HCT116 (cell line): Measurements from ENCODE around the gene PSAP. TPM values are rescaled to one million over a fixed set of nuclear protein-coding genes. Genes with fewer than 3 reads are reported as not detected.

Experiments
- ATAC-seq: fragments of 200-7000 bp; cut with Tn5 transposase; 2 replicates; pipeline ENCODE4 v1.9.1; 2020; ENCODE audit warnings: mild to moderate bottlenecking, moderate library complexity
- BruUV-seq: library from RNA; stranded (reverse); fragments of 400-500 nt; replicated peaks from 2 replicates; lab custom pipeline; 2021; lab: Mats Ljungman, UMichigan
- CTCF ChIA-PET: fragments of 300-600 bp; sonication (Branson Sonifier 250); formaldehyde crosslinking; loops from one replicate; lab custom pipeline; 2021; ENCODE audit warnings: antibody characterized with exemption; lab: Charles Lee
- POLR2A ChIA-PET: fragments of 300-600, 350-600 bp; sonication (Branson Sonifier 250); formaldehyde crosslinking; loops from one replicate; lab custom pipeline; 2021; ENCODE audit warnings: antibody characterized with exemption; lab: Charles Lee
- RAD21 ChIA-PET, 2 experiments: fragments of 300-600 bp; sonication (Branson Sonifier 250); formaldehyde crosslinking; loops; one replicate each; lab custom pipeline; 2023; ENCODE audit warnings: low total read pairs in 2 of 2; ENCODE audit not compliant: uncharacterized antibody in 2 of 2, unreplicated experiment in 2 of 2, low non-redundant PET in 1 of 2; lab: Charles Lee
- DNase-seq: peaks from one replicate; pipeline ENCODE4 v3.0.0-alpha.2; 2010; ENCODE audit warnings: low read depth, low spot score
- H2AFZ ChIP-seq: fragments of 200-600 bp; shearing (Covaris generic), sonication (generic); 2 replicates; pipeline ENCODE4 v1.6.1; 2017; ENCODE audit warnings: low read depth, mixed run types, mixed read lengths, antibody characterized with exemption, low read length; ENCODE audit not compliant: poor library complexity, severe bottlenecking
- H3K27ac ChIP-seq: 2 replicates; pipeline ENCODE4 v1.5.1; 2012; ENCODE audit warnings: low read depth, low read length
- H3K27me3 ChIP-seq: fragments of 200-600 bp; sonication (generic); 2 replicates; pipeline ENCODE4 v1.6.1; 2016; ENCODE audit warnings: mixed run types, low read length, mixed read lengths; ENCODE audit not compliant: insufficient read depth
- H3K36me3 ChIP-seq, 2 experiments: fragments of 200-500 bp in 1 of 2; fragments of 200-600 bp in 1 of 2; sonication (Bioruptor generic) in 1 of 2; sonication (generic) in 1 of 2; 2 replicates each; pipeline versions ENCODE4 v1.5.1 to v1.6.1; 2014 to 2016; ENCODE audit warnings: low read length in 2 of 2, inconsistent platforms in 1 of 2, mixed read lengths in 1 of 2, mixed run types in 1 of 2; ENCODE audit not compliant: insufficient read depth in 2 of 2, control insufficient read depth in 1 of 2
- H3K4me1 ChIP-seq, 2 experiments: fragments of 200-600 bp in 1 of 2; sonication (generic) in 1 of 2; 2 replicates each; pipeline versions ENCODE4 v1.5.1 to v1.6.1; 2012 to 2017; ENCODE audit warnings: low read length in 2 of 2, inconsistent platforms in 1 of 2, mild to moderate bottlenecking in 1 of 2, mixed read lengths in 1 of 2, mixed run types in 1 of 2, moderate library complexity in 1 of 2; ENCODE audit not compliant: insufficient read depth in 2 of 2, control insufficient read depth in 1 of 2
- H3K4me2 ChIP-seq: fragments of 200-600 bp; sonication (generic); 2 replicates; pipeline ENCODE4 v1.6.1; 2017; ENCODE audit warnings: mixed run types, low read length, mixed read lengths
- H3K4me3 ChIP-seq, 2 experiments: fragments of 200-600 bp in 1 of 2; sonication (generic) in 1 of 2; replicated peaks in 1 of 2; 2 replicates each; pipeline ENCODE4 v1.5.1; 2011 to 2016; ENCODE audit warnings: low read length in 2 of 2, control low read depth in 1 of 2, low read depth in 1 of 2, mild to moderate bottlenecking in 1 of 2, mixed read lengths in 1 of 2, mixed run types in 1 of 2
- H3K79me2 ChIP-seq: fragments of 200-600 bp; sonication (generic); 2 replicates; pipeline ENCODE4 v1.6.1; 2017; ENCODE audit warnings: mild to moderate bottlenecking, mixed run types, low read length, moderate library complexity, mixed read lengths; ENCODE audit not compliant: insufficient read depth
- H3K9ac ChIP-seq: fragments of 200-600 bp; sonication (generic); 2 replicates; pipeline ENCODE4 v1.6.1; 2016; ENCODE audit warnings: low read length, mixed read lengths
- H3K9me2 ChIP-seq: fragments of 200-600 bp; sonication (generic), shearing (Covaris generic); 2 replicates; pipeline ENCODE4 v1.6.1; 2017; ENCODE audit warnings: mixed run types, mild to moderate bottlenecking, moderate library complexity; ENCODE audit not compliant: insufficient read depth
- H3K9me3 ChIP-seq, 2 experiments: fragments of 200-500 bp in 1 of 2; fragments of 200-600 bp in 1 of 2; sonication (Bioruptor generic) in 1 of 2; sonication (generic) in 1 of 2; 2 replicates each; pipeline ENCODE4 v1.6.1; 2014 to 2017; ENCODE audit warnings: low read length in 2 of 2, mixed read lengths in 2 of 2, inconsistent platforms in 1 of 2, low read depth in 1 of 2, mild to moderate bottlenecking in 1 of 2, mixed run types in 1 of 2, moderate library complexity in 1 of 2; ENCODE audit not compliant: control insufficient read depth in 1 of 2, insufficient read depth in 1 of 2
- H4K20me1 ChIP-seq: fragments of 200-600 bp; sonication (generic), shearing (Covaris generic); 2 replicates; pipeline ENCODE4 v1.6.1; 2017; ENCODE audit warnings: mixed run types, mild to moderate bottlenecking, moderate library complexity; ENCODE audit not compliant: insufficient read depth
- CEBPB ChIP-seq: IDR thresholded peaks from 2 replicates; pipeline ENCODE4 v1.6.1; 2012; ENCODE audit warnings: low read depth
- EGR1 ChIP-seq: IDR thresholded peaks from 2 replicates; pipeline ENCODE4 v1.6.1; 2012; ENCODE audit warnings: low read depth
- EZH2 ChIP-seq: fragments of 200-600 bp; sonication (generic); IDR thresholded peaks from 2 replicates; pipeline ENCODE4 v1.6.1; 2017; ENCODE audit warnings: antibody characterized with exemption, mixed run types
- EZH2phosphoT487 ChIP-seq: fragments of 200-600 bp; IDR thresholded peaks from 2 replicates; pipeline ENCODE4 v1.6.1; 2018; ENCODE audit warnings: antibody characterized with exemption, borderline replicate concordance
- FOSL1 ChIP-seq: IDR thresholded peaks from 2 replicates; pipeline ENCODE4 v1.6.1; 2012; ENCODE audit warnings: low read depth
- MAX ChIP-seq: IDR thresholded peaks from 2 replicates; pipeline ENCODE4 v1.6.1; 2012
- POLR2A ChIP-seq: IDR thresholded peaks from 2 replicates; pipeline ENCODE4 v1.7.0; 2011; ENCODE audit warnings: borderline replicate concordance; ENCODE audit not compliant: insufficient read depth, insufficient read length; ENCODE audit errors: extremely low read depth
- RAD21 ChIP-seq: IDR thresholded peaks from 2 replicates; pipeline ENCODE4 v1.6.1; 2012; ENCODE audit warnings: low read depth, mild to moderate bottlenecking
- REST ChIP-seq: IDR thresholded peaks from 2 replicates; pipeline ENCODE4 v1.6.1; 2012; ENCODE audit warnings: low read depth
- SIN3A ChIP-seq: IDR thresholded peaks from 2 replicates; pipeline ENCODE4 v1.6.1; 2012; ENCODE audit warnings: low read depth
- SP1 ChIP-seq: IDR thresholded peaks from 2 replicates; pipeline ENCODE4 v1.6.1; 2012; ENCODE audit warnings: low read depth
- TCF7L2 ChIP-seq: IDR thresholded peaks from 2 replicates; pipeline ENCODE4 v1.7.0; 2011; ENCODE audit warnings: borderline replicate concordance, inconsistent platforms; ENCODE audit not compliant: insufficient read depth, insufficient read length; ENCODE audit errors: extremely low read depth
- YY1 ChIP-seq: IDR thresholded peaks from 2 replicates; pipeline ENCODE4 v1.6.1; 2011; ENCODE audit warnings: low read length, low read depth, moderate library complexity, mild to moderate bottlenecking; ENCODE audit not compliant: insufficient replicate concordance; ENCODE audit errors: extremely low read depth
- ZNF274 ChIP-seq: fragments of 200-500 bp; sonication (Bioruptor generic); IDR thresholded peaks from 2 replicates; pipeline ENCODE4 v1.6.1; 2014; ENCODE audit warnings: mild to moderate bottlenecking, low read depth, low read length, inconsistent platforms
- intact Hi-C: fragments of 100-400 bp; cut with micrococcal nuclease; formaldehyde crosslinking; loops from 2 replicates; pipeline ENCODE4 v1.10.0; 2022
- total RNA-seq: library from RNA; stranded (reverse); gene quantifications from one replicate; pipeline ENCODE4 v1.2.1, GENCODE V29; 2021; ENCODE audit not compliant: unreplicated experiment

PSAP gene
- total RNA-seq, 1 experiment from 2014 or later = 444 TPM

- TF ChIP-seq YY1 (no peak), SP1 (no peak), EZH2phosphoT487 (no peak), POLR2A (no peak), ZNF274 (no peak), FOSL1 (no peak), TCF7L2 (no peak), RAD21 (no peak)
Observed at GRCh38 chr10:71857934-71858890, 7.2 kb upstream of the PSAP start (continued).

- Histone ChIP-seq H3K27me3 (no peaks in the 10 kb centered on the region), H3K4me2 (no peak overlapping the region), H4K20me1 (no peaks in the 10 kb centered on the region), H3K4me3 (no peak overlapping the region), H3K9ac (no peak overlapping the region), H3K36me3 (no peaks in the 10 kb centered on the region), H3K79me2 (no peaks in the 10 kb centered on the region), H2AFZ (no peak overlapping the region), H3K9me3 (no peaks in the 10 kb centered on the region), H3K9me2 (no peaks in the 10 kb centered on the region), H3K4me1 (peaks cover 23 to 32% of the 10 kb centered on the region in 2 experiments), H3K27ac (no peak overlapping the region)
- intact Hi-C loops = no loop called here
- ATAC-seq = no peak
- ChIA-PET RAD21 (no interaction called here), CTCF (no interaction called here), POLR2A (interaction anchor here (0.7 kb wide), 1 partner anchor 45 kb away, joined by 3 read pairs; no protein-coding TSS in a partner anchor)
- DNase-seq = no peak
- TF ChIP-seq REST = no peak
- TF ChIP-seq MAX = no peak
- TF ChIP-seq POLR2A = no peak
- no peak for TF ChIP-seq CEBPB
- TF ChIP-seq SP1 = no peak
- no peak for TF ChIP-seq RAD21
- no peak for TF ChIP-seq EGR1
- TF ChIP-seq EZH2 = no peak
- no peak for TF ChIP-seq TCF7L2
- TF ChIP-seq SIN3A = no peak
- no peak for TF ChIP-seq YY1
- BruUV-seq = no TSS peak
Observed at GRCh38 chr10:71856619-71857018, 5.6 kb upstream of the PSAP start.
